ENCODE results near the gene JAZF1. TPM values are rescaled to one million over a fixed set of nuclear protein-coding genes. Genes with fewer than 3 reads are reported as not detected.

Gene JAZF1
- total and polyA plus RNA-seq, 10 of the 15 experiments (the other 5 are each of a cell fraction or from before 2014, with no cell fraction given): 0.04 to 0.82 (median 0.15) TPM; not detected in 3

- H3K4me3 ChIP-seq: no peak overlapping the region
- FAIRE-seq: no peak
- H3K9me3 ChIP-seq (replicated peaks; ENCODE audit: control insufficient read depth, insufficient read depth, low read length): no peaks in the 10 kb centered on the region
- WGBS (ENCODE audit: insufficient coverage, insufficient replicate concordance, low lambda C conversion rate, missing lambda C conversion rate): 18% methylated on average over 2 of the region's 2 CpGs
- H2AFZ ChIP-seq (ENCODE audit: control insufficient read depth, low read depth, low read length): peak overlapping the region; percentile 2; the same call in 1 of the 2 replicates
- H3K4me1 ChIP-seq (ENCODE audit: control insufficient read depth, insufficient read depth, low read length): no peaks in the 10 kb centered on the region
- H3K27me3 ChIP-seq (replicated peaks in 1 of 2; ENCODE audit: control insufficient read depth in 2 of 2, insufficient read depth in 2 of 2, low read length in 1 of 2): no peaks in the 10 kb centered on the region
- ChIA-PET SMC1A (ENCODE audit: uncharacterized antibody, unreplicated experiment) (no interaction called here), POLR2A (no interaction called here), RAD21 (ENCODE audit: unreplicated experiment) (no interaction called here), CTCF (interaction anchor here (2.1 kb wide), 1 partner anchor 777 kb away, joined by 7 read pairs; no protein-coding TSS in a partner anchor)
- in situ Hi-C loops (cut with MboI) (no loop called here), intact Hi-C loops (cut with micrococcal nuclease; ENCODE audit: unreplicated experiment) (no loop called here)
- BruUV-seq (replicated peaks): no TSS peak
- H3K36me3 ChIP-seq (ENCODE audit: control insufficient read depth in 2 of 2, insufficient read depth in 2 of 2, low read length in 1 of 2): no peaks in the 10 kb centered on the region
- H4K20me1 ChIP-seq (ENCODE audit: control insufficient read depth, insufficient read depth): no peaks in the 10 kb centered on the region
- no peak overlapping the region for H3K9ac ChIP-seq (ENCODE audit: control insufficient read depth, insufficient read depth, low read length)
- no peak overlapping the region for H3K4me2 ChIP-seq (ENCODE audit: control insufficient read depth, insufficient read depth)
- no peak overlapping the region for H3K27ac ChIP-seq (ENCODE audit: control insufficient read depth, insufficient read depth)
- no peak for ATAC-seq
- no peak for DNase-seq (ENCODE audit: low read depth, low spot score)
- no peaks in the 10 kb centered on the region for H3K79me2 ChIP-seq (ENCODE audit: control insufficient read depth, insufficient read depth, low read length)
- TF ChIP-seq BRCA1 (IDR thresholded peaks at IDR 0.05; ENCODE audit: low read depth, low read length) (no peak), KAT2A (conservative IDR thresholded peaks at IDR 0.05; ENCODE audit: control insufficient read depth, low read depth, low read length) (no peak), POLR2A (IDR thresholded peaks at IDR 0.05; ENCODE audit: low read depth, low read length) (no peak), ZNF592 (IDR thresholded peaks at IDR 0.05) (no peak), IRF5 (IDR thresholded peaks at IDR 0.05; ENCODE audit: borderline replicate concordance) (no peak), TCF12 (IDR thresholded peaks at IDR 0.05; ENCODE audit: low read depth, low read length) (no peak), FOXM1 (IDR thresholded peaks at IDR 0.05; ENCODE audit: low read depth, low read length) (no peak), SRF (IDR thresholded peaks at IDR 0.05; ENCODE audit: low read depth in 2 of 2, low read length in 2 of 2) (no peak), FOXK2 (IDR thresholded peaks at IDR 0.05) (no peak), EED (IDR thresholded peaks at IDR 0.05; ENCODE audit: low read depth) (no peak), MYB (IDR thresholded peaks at IDR 0.05; ENCODE audit: borderline replicate concordance, low read depth, low read length) (no peak), CUX1 (IDR thresholded peaks at IDR 0.05; ENCODE audit: insufficient replicate concordance, low read depth, low read length) (no peak), DPF2 (IDR thresholded peaks at IDR 0.05) (no peak)
Observed at GRCh38 chr7:27972276-27972675, 208.3 kb downstream of the JAZF1 start.
